ENCODE measurements around the gene PFDN1. TPM values are rescaled to one million over a fixed set of nuclear protein-coding genes. Genes with fewer than 3 reads are reported as not detected.

PFDN1 gene
- total RNA-seq, 2 experiments from 2014 or later: 48.9 to 57.5 TPM

DNA sequence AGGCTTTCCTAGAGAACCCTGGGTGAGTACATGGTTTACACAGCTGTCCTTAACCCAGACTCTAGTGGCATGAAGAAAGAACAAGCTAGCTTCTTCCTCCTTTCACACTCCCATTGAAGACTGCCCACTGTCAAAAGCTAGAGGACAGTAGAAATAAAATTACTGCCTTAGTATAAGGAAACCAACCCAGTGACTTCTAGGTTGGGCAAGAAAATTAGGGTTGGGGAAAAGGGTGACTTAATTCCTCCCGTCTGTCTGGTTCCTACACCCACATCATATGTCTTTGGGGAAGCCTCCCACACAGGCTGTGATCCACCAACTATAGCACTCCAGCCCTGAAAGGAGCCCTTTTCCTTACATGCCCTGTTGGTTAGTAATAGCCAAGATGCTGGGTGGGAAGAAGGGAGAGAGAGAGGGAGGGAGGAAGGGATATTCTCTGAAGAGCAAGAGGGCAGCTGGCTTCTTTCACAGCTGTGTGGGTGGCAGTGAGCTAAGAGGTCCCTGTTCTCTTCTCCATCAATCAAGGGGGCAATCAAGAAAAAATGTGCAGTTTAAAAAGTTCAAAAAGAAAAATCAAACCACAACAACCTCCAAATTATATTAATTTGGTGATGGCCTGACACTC is 21.8 kb upstream of the PFDN1 start:
- ATAC-seq: no peak
- no peaks in the 10 kb centered on the region for H3K36me3 Mint-ChIP-seq
- CTCF ChIA-PET: interaction anchor here (1.1 kb wide), 1 partner anchor 28 kb away, joined by 5 read pairs; no protein-coding TSS in a partner anchor
- no peak for DNase-seq
- H3K27me3 Mint-ChIP-seq: peaks cover 6% of the 10 kb centered on the region
- no peak overlapping the region for H3K27ac Mint-ChIP-seq
- no peaks in the 10 kb centered on the region for H3K9me3 Mint-ChIP-seq (ENCODE audit: low read depth)
- H3K4me3 Mint-ChIP-seq: no peak overlapping the region
- peaks cover 2% of the 10 kb centered on the region for H3K4me1 Mint-ChIP-seq

DNA sequence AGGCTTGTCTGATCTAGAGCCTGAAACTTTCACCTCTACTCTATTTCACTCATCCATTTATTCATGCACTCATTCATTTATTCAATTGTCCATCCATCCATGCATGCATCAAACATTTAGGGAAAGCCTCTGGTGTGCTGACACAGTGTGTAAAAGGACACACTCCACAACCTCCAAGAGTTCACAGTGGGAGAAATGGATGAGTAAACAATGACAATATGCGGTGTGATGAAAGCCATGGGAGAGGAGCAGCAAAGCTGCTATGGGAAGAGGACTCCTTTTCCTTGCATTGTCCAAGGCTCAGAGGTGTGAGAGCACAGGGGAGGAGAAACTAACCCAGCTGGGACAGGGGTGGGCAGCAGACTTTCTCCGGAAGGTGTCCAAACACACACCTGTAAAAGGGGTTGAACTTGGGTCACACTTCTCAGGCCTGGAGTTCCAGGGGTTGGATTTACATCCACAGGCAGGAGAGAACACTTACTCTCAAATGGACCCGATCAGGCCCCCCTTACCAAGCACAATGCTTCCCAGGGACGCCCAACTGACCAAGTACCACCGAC is 21.2 kb upstream of the PFDN1 start:
- H3K4me3 Mint-ChIP-seq: no peak overlapping the region
- H3K27ac Mint-ChIP-seq: no peak overlapping the region
- CTCF ChIA-PET: no interaction called here
- peaks cover 6% of the 10 kb centered on the region for H3K27me3 Mint-ChIP-seq
- no peaks in the 10 kb centered on the region for H3K36me3 Mint-ChIP-seq
- peaks cover 2% of the 10 kb centered on the region for H3K4me1 Mint-ChIP-seq
- no peak for DNase-seq
- no peaks in the 10 kb centered on the region for H3K9me3 Mint-ChIP-seq (ENCODE audit: low read depth)
- no peak for ATAC-seq

DNA sequence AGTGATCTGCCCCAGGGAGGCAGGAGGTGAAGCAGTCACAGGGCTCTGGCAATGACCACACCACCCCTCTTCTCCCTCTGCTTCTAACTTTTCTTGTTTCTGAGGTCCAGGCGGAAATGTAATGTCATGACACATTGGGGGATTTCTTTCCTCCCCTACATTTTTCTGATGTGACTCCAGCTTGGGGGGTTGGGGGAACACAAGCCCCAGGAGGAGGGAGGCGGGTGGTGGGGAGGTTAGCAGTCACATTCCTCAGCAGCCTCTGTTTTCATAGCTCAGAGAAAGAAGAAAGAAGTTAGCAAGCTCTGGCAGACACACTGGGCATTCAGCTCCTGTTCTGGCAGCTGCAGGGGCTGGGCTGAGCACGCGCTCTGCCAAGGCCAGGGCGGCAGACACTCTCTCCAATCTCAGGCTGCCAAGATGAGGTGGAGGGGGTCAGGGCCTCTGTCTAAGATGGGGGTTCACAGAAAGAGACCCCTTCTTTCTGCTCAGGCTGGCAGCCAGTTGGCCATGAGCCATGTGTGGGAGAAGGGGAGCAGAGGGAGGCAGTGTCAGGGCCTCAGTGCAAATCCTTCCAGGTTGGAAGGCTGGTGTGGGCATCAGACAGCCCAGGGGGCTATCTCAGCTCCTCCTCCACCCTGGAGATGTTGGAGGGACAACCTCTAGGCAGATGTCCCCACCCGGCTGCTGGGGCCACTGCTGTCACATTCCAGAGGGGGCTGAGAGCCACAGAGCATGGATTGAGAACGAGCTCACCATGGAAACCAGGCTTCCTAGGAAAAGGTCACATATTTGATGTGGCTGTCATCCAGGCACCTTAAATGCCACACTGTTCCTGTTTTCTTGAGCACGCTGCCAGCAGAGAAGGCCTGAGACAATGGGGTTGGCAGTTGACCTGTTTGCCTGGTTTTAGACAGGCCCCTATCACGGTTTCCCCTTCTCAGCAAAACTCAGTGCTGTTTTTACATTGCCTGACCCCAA is 20.1 kb upstream of the PFDN1 start:
- H3K4me1 Mint-ChIP-seq: peaks cover 2% of the 10 kb centered on the region

DNA sequence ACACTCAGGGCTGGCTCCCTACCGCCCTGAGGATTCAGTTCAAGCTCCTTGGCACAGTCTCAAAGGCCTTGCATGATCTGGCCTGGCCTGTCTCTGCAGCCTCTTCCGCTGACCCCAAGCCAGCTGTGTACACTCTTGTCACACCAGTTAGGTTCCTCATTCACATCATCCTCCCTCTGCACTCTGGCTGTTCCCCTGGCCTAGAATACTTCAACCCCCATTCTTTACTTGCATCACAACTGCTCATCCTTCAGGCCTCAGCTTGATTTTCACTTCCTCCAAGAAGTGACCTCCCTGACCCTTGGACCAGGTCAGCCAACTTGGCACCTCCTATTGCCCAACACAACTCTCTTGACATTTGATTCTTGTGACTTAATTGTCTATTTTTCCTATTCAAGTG is 18.9 kb upstream of the PFDN1 start:
- Mint-ChIP-seq H3K27ac (no peak overlapping the region), H3K4me1 (peaks cover 2% of the 10 kb centered on the region), H3K27me3 (peaks cover 6% of the 10 kb centered on the region), H3K9me3 (ENCODE audit: low read depth) (no peaks in the 10 kb centered on the region), H3K4me3 (no peak overlapping the region), H3K36me3 (no peaks in the 10 kb centered on the region)
- no peak for DNase-seq
- no peak for ATAC-seq
- CTCF ChIA-PET: interaction anchor here (0.7 to 1.2 kb wide), 2 partner anchors 25 to 82 kb away, joined by 3 to 4 read pairs; partner anchors contain the start of gene HBEGF

More for the DNA sequence above, 20.1 kb upstream of the PFDN1 start:
- Mint-ChIP-seq H3K27ac (no peak overlapping the region), H3K27me3 (peaks cover 6% of the 10 kb centered on the region), H3K36me3 (no peaks in the 10 kb centered on the region), H3K9me3 (ENCODE audit: low read depth) (no peaks in the 10 kb centered on the region), H3K4me3 (no peak overlapping the region)
- DNase-seq (no peak), ATAC-seq (no peak)
- CTCF ChIA-PET: interaction anchor here (1.2 kb wide), 1 partner anchor 23 kb away, joined by 4 read pairs; the partner anchor contains the start of gene HBEGF

DNA sequence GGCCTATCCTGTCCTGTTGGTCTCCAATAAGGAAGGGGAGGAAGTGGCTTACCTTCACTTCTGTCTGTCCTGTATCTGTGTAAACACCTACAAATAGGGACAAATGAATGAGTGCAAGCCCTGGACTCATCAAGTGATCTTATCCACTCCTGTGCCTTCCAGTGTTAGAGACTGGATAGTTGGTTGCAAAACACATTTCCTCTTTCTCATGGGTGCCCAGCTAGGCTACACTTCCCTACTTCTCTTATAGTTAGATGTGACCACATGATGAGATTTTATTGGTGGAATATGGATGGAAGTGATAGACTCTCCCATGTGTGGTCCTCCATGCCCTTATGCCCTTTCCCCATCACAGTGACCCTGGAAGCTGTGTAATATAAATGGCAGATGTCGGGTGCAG is 16.9 kb upstream of the PFDN1 start:
- Mint-ChIP-seq H3K4me3 (no peak overlapping the region), H3K9me3 (ENCODE audit: low read depth) (no peaks in the 10 kb centered on the region), H3K4me1 (peaks cover 1% of the 10 kb centered on the region), H3K27ac (no peak overlapping the region), H3K36me3 (no peaks in the 10 kb centered on the region), H3K27me3 (no peaks in the 10 kb centered on the region)
- ATAC-seq (no peak), DNase-seq (no peak)
- CTCF ChIA-PET: no interaction called here

DNA sequence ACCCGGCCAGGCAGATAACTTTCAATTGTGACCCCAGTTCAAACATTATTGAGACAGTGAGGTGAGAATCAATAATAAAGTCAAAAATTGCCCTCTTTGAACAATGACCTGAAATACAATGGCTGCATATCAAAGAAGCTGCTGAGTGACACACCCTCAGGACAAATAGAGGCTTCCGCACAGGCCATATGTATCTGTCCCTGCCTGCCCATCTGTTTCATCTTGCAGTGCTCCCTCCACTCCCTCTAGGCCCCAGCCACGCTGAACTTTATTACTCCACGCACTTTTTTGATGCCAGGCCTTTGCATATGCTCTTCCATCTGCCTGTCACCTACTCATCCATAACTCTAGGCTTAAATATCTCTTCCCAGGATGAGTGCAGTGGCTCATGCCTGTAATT is 15.9 kb upstream of the PFDN1 start:
- CTCF ChIA-PET: no interaction called here
- H3K9me3 Mint-ChIP-seq (ENCODE audit: low read depth): no peaks in the 10 kb centered on the region
- ATAC-seq (no peak), DNase-seq (no peak)
- no peak overlapping the region for H3K4me3 Mint-ChIP-seq
- H3K27me3 Mint-ChIP-seq: no peaks in the 10 kb centered on the region
- H3K4me1 Mint-ChIP-seq: no peaks in the 10 kb centered on the region
- H3K27ac Mint-ChIP-seq: no peak overlapping the region
- H3K36me3 Mint-ChIP-seq: no peaks in the 10 kb centered on the region

DNA sequence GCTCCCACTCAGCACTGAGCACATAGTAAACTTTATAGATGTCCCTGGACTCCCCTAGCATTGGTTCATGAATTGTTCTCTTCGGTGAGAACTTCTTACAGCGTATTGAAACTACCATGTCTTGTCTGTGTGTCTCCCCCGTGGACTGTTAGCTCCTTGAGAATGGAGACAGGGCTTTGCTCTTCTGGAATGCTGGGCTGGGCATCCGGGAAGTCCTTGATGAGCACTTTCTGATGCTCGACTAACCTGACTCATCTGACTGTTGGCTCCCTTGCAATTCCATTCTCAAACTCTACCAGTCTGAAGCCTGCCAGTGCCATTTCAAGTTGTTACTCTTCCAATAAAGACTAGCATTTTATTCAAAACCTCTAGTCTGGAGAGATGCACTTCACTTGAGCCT is 15.0 kb upstream of the PFDN1 start:
- DNase-seq (no peak), ATAC-seq (no peak)
- peaks cover 1% of the 10 kb centered on the region for H3K27me3 Mint-ChIP-seq
- no peaks in the 10 kb centered on the region for H3K36me3 Mint-ChIP-seq
- H3K27ac Mint-ChIP-seq: no peak overlapping the region
- H3K9me3 Mint-ChIP-seq (ENCODE audit: low read depth): no peaks in the 10 kb centered on the region
- no peaks in the 10 kb centered on the region for H3K4me1 Mint-ChIP-seq
- CTCF ChIA-PET: no interaction called here
- H3K4me3 Mint-ChIP-seq: no peak overlapping the region

DNA sequence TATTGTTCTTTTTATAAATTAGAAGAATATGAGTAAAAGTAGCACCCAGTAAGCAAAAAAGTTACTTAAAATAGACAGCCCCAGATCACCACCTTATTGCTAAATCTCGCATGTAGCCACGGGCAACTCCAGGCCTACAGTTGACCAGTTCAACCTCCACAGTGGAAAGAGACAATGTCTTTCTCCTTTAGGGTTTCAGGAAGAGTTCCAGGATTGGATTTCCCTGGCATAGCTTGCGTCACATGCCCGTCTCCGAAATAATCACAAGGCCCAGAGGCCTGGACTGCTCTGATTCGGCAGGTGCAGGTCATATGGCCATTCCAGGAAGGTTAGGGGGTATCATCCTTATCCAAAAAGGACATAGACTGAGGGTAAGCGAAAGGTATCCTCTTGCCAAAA is 9.9 kb upstream of the PFDN1 start:
- H3K4me3 Mint-ChIP-seq: no peak overlapping the region
- CTCF ChIA-PET: interaction anchor here (1.1 kb wide), 1 partner anchor 10 kb away, joined by 3 read pairs; the partner anchor contains the start of gene PFDN1
- H3K4me1 Mint-ChIP-seq: peaks cover 9% of the 10 kb centered on the region
- no peaks in the 10 kb centered on the region for H3K36me3 Mint-ChIP-seq
- DNase-seq: no peak
- H3K27me3 Mint-ChIP-seq: peaks cover 22% of the 10 kb centered on the region
- no peak overlapping the region for H3K27ac Mint-ChIP-seq
- no peaks in the 10 kb centered on the region for H3K9me3 Mint-ChIP-seq (ENCODE audit: low read depth)
- no peak for ATAC-seq

DNA sequence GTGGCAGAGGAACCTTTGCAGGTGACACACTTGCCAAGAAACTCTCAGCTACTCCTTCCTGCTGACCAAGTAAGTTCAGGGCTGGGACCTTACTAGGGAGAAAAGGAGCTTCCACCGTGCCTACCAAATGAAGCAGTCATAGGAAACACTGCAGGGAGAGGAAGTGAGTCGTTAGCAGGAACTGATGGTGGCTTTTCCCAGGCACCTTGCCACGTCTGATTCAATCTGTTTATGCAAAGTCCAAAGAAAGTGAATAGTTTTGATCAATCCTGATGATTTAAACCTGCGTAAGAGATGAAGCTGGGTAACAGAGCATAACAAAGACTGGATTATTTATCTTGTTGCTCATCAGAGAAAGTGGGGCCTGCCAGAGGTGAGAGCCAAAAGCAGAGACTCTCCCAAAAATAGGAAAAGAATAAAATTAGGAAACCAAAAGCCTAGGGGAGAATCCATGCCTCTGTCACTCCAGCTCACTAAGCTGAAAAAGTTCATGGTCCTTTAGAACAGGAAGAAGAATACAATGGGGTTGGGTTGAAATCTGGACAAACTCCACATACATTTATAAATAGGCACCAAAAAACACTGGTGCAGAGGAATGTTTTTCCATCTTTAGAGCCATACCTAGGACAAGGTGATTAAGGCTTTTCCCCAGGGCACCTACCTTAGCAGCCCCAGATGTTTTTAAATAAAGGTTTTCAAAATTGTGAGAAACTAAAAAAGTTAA is 9.3 kb upstream of the PFDN1 start:
- H3K4me3 Mint-ChIP-seq: no peak overlapping the region
- DNase-seq (no peak), ATAC-seq (no peak)
- H3K4me1 Mint-ChIP-seq: peaks cover 9% of the 10 kb centered on the region
- H3K9me3 Mint-ChIP-seq (ENCODE audit: low read depth): no peaks in the 10 kb centered on the region
- no peaks in the 10 kb centered on the region for H3K36me3 Mint-ChIP-seq
- CTCF ChIA-PET: interaction anchor here (1.1 kb wide), 1 partner anchor 9 kb away, joined by 3 read pairs; the partner anchor contains the start of gene PFDN1
- H3K27me3 Mint-ChIP-seq: peaks cover 22% of the 10 kb centered on the region
- H3K27ac Mint-ChIP-seq: no peak overlapping the region

DNA sequence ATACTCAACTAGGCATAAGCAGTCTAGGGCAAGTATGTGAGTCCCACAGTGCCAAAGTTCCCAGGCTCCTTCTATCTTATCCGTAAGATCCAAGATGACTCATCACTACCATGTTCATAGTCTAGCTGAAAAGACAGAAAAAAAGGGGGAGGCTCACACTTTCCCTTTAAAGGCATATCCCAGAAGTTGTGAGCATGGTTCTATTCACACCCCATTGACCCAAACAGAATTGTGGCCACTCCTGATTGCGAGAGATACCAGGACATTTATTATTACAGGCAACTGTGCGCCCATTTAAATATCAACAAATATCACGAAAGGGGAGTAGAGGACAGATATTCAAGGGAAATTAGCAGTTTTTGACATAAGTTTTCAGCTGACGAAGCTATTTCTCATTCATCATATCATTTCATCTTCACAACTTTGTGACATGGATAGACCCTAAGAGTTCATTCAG is 8.1 kb upstream of the PFDN1 start:
- no peaks in the 10 kb centered on the region for H3K36me3 Mint-ChIP-seq
- H3K9me3 Mint-ChIP-seq (ENCODE audit: low read depth): no peaks in the 10 kb centered on the region
- ATAC-seq (no peak), DNase-seq (no peak)
- H3K27ac Mint-ChIP-seq: no peak overlapping the region
- peaks cover 9% of the 10 kb centered on the region for H3K4me1 Mint-ChIP-seq
- CTCF ChIA-PET: interaction anchor here (1.0 kb wide), 1 partner anchor 67 kb away, joined by 3 read pairs; no protein-coding TSS in a partner anchor
- peaks cover 27% of the 10 kb centered on the region for H3K27me3 Mint-ChIP-seq
- no peak overlapping the region for H3K4me3 Mint-ChIP-seq

DNA sequence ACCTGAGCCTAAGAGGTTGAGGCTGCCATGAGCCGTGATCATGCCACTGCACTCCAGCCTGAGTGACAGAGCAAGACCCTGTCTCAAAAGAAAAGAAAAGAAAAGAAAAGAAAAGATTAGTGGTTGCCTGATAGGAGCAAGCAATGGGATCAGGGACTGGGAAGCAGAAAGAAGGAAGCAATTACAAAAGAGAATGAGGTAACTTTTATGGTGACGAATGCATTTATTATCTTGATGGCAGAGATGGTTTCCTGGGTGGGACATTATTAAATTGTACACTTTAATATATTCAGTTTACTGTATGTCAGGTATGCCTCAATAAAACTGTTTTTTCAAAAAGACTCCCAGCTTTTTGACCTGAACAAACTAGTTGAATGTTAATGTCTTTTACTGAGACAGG is 7.5 kb upstream of the PFDN1 start:
- peaks cover 28% of the 10 kb centered on the region for H3K27me3 Mint-ChIP-seq
- CTCF ChIA-PET: interaction anchor here (1.0 kb wide), 1 partner anchor 66 kb away, joined by 3 read pairs; no protein-coding TSS in a partner anchor
- peaks cover 9% of the 10 kb centered on the region for H3K4me1 Mint-ChIP-seq
- no peak overlapping the region for H3K27ac Mint-ChIP-seq
- ATAC-seq (no peak), DNase-seq (no peak)
- H3K9me3 Mint-ChIP-seq (ENCODE audit: low read depth): no peaks in the 10 kb centered on the region
- no peaks in the 10 kb centered on the region for H3K36me3 Mint-ChIP-seq
- no peak overlapping the region for H3K4me3 Mint-ChIP-seq

DNA sequence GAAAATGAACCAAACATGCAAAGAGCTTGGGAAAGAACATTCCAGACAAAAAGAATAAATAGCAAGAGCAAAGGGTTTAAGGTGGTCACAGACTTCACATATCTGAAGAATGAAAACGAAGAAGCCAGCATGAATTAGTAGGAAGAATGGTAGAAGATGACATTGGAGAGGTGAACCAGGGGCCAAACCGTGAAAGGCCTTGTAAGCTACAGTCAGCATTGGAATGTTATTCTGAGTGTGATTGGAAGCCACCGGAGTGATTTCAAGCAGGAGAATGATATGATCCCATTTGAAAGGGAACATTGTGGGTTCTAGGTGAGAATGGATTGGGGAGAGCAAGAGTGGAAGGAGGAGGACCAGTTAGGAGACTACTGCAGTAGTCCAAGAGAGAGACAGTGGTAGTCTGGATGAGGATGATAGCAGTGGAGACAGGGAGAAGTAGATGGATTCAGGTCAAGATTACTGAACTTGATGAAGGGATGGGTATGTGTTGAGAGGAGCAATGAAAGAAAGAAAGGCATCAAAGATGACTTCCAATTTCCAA is 6.9 kb upstream of the PFDN1 start:
- H3K9me3 Mint-ChIP-seq (ENCODE audit: low read depth): no peaks in the 10 kb centered on the region

More for the DNA sequence above, 6.9 kb upstream of the PFDN1 start:
- Mint-ChIP-seq H3K36me3 (no peaks in the 10 kb centered on the region), H3K27ac (no peak overlapping the region), H3K4me3 (no peak overlapping the region), H3K4me1 (peaks cover 9% of the 10 kb centered on the region), H3K27me3 (peaks cover 28% of the 10 kb centered on the region)
- CTCF ChIA-PET: interaction anchor here (2.5 kb wide), 1 partner anchor 42 kb away, joined by 7 read pairs; no protein-coding TSS in a partner anchor
- ATAC-seq: no peak
- DNase-seq: no peak

Measured in activated CD8-positive, alpha-beta memory T cell treated with anti-CD3 and anti-CD28 coated beads, Interleukin-2, amount 10 ng/mL, durations not matched to agents 7 days and 5 days (primary cell).